ENCODE results near the gene ITPR2.

The ITPR2 gene

DNA sequence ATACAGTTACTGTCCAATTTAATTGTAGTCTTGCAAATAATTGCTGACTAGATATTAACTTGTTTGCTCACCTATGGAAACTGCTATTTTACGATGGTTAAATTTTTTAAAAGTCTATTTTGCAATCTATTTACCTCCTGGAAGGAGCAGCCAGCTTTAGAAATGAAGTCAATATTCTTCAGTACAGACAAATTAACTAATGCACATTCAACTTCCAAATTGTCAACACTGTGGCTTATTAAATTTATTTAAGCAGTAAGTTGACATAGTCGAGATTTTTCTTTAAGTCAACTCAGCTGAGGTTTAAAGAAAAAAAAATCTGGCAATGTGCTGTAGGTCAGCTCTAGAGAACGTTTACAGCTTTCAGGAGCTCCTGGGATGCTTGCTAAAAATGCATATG, 416.4 kb downstream of the ITPR2 start:
- no peak overlapping the region for H3K4me3 ChIP-seq
- H3K27me3 ChIP-seq = no peaks in the 10 kb centered on the region
- no peaks in the 10 kb centered on the region for H3K4me1 ChIP-seq
- TF ChIP-seq, protein P1, sequence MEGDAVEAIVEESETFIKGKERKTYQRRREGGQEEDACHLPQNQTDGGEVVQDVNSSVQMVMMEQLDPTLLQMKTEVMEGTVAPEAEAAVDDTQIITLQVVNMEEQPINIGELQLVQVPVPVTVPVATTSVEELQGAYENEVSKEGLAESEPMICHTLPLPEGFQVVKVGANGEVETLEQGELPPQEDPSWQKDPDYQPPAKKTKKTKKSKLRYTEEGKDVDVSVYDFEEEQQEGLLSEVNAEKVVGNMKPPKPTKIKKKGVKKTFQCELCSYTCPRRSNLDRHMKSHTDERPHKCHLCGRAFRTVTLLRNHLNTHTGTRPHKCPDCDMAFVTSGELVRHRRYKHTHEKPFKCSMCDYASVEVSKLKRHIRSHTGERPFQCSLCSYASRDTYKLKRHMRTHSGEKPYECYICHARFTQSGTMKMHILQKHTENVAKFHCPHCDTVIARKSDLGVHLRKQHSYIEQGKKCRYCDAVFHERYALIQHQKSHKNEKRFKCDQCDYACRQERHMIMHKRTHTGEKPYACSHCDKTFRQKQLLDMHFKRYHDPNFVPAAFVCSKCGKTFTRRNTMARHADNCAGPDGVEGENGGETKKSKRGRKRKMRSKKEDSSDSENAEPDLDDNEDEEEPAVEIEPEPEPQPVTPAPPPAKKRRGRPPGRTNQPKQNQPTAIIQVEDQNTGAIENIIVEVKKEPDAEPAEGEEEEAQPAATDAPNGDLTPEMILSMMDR (IDR thresholded peaks at IDR 0.05) = no peak
- H3K27ac ChIP-seq = no peak overlapping the region
- intact Hi-C loops (cut with DNase I; ENCODE audit: low total_unique reads) = no loop called here
- H3K9me3 ChIP-seq = no peaks in the 10 kb centered on the region
- peaks cover 6 to 13% (median 9%) of the 10 kb centered on the region in 3 donors for H3K36me3 ChIP-seq
- no peak for DNase-seq

DNA sequence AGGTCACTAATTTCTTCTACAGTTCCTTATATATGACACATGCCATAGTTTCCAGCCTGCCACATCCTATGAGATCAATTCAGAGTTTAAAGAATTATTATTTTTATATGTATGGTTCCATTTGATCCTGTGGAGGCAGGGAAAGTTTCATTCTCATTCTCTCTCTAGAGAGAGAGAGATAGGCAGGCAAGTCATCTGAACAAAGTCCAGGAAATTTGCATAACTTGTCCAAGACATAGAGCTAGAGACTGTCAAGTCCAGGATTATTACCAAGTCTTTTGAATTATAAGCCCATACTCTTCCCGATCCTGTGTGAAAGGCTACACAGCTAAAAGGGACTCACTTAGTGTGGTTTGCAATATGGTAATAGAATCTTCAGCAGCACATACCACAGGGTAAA, 422.3 kb downstream of the ITPR2 start:
- no peak overlapping the region for H3K27ac ChIP-seq
- peaks cover 0 to 20% (median 7%) of the 10 kb centered on the region in 3 donors for H3K36me3 ChIP-seq
- intact Hi-C loops (cut with DNase I; ENCODE audit: low total_unique reads) = no loop called here
- H3K4me1 ChIP-seq = no peaks in the 10 kb centered on the region
- TF ChIP-seq, protein P1 (IDR thresholded peaks at IDR 0.05) = no peak
- DNase-seq = no peak
- no peaks in the 10 kb centered on the region for H3K27me3 ChIP-seq
- no peaks in the 10 kb centered on the region for H3K9me3 ChIP-seq
- no peak overlapping the region for H3K4me3 ChIP-seq

DNA sequence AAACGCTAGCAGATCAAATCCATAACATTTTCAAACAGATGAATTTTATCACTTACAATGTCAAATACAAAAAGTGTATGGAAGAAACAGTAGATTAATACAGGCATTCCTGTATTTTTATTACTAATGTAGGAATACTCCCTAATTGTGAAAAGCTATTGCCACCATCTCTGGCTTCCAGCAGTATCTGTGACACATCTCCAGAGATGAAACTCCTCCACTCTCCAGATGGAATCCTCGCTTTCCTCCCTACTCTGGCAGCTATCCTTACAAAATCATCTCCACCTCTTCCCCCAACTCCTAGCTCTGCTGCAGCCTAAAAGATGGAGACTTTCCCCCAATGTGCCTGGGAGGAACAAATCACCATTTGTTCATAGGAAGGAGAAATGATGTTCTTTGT, 426.2 kb downstream of the ITPR2 start:
- Histone ChIP-seq H3K4me1 (no peaks in the 10 kb centered on the region), H3K27me3 (no peaks in the 10 kb centered on the region), H3K9me3 (no peaks in the 10 kb centered on the region), H3K36me3 (peaks cover 0 to 14% (median 7%) of the 10 kb centered on the region in 3 donors), H3K4me3 (no peak overlapping the region), H3K27ac (no peak overlapping the region)
- TF ChIP-seq, protein P1 (IDR thresholded peaks at IDR 0.05) = no peak
- DNase-seq = no peak
- intact Hi-C loops (cut with DNase I; ENCODE audit: low total_unique reads) = no loop called here

DNA sequence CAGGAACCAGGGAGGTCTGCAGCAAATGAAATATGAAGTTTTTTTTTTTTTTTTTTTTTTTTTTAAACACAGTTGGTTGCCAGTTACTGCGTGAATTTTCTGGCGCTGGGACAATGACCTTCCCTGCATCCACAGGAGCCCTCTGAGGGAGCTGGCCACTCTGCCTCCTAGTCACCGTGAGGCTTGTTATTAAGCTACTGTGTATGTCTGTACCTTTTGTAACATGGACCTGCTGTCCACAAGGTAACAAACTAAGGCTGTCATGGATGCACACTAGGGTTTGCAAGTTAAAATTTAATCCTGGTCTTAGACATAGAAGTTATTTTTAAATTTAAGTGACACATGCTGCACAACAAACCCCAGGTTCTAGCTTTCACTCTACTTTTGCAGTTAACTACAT, 426.6 kb downstream of the ITPR2 start:
- TF ChIP-seq, protein P1 (IDR thresholded peaks at IDR 0.05) = no peak
- H3K4me3 ChIP-seq = no peak overlapping the region
- H3K4me1 ChIP-seq = no peaks in the 10 kb centered on the region
- no peaks in the 10 kb centered on the region for H3K9me3 ChIP-seq
- intact Hi-C loops (cut with DNase I; ENCODE audit: low total_unique reads) = no loop called here
- peaks cover 0 to 14% (median 7%) of the 10 kb centered on the region in 3 donors for H3K36me3 ChIP-seq
- no peak overlapping the region for H3K27ac ChIP-seq
- DNase-seq = no peak
- H3K27me3 ChIP-seq = no peaks in the 10 kb centered on the region

DNA sequence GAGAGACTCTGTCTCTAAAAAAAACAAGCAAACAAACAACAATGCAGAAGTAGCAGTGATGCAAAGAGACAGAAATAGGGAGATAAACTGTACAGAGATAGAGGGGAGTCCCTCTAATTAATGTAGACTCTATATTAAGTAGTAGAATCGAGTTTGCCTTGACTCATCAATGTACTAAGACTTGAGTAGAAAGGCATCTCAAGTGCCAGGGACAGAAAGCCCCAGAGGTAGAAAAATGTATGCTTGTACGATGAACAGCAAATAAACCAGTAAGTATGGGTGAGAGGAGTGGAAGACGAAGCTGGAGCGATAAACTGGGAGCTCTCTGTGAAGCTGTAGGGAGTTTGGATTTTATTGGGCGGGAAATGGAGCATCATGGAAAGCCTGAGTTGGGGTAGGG, 429.4 kb downstream of the ITPR2 start:
- H3K27ac ChIP-seq = no peak overlapping the region
- no peak for DNase-seq
- H3K4me1 ChIP-seq = peaks cover 0 to 6% (median 0%) of the 10 kb centered on the region in 4 donors
- intact Hi-C loops (cut with DNase I; ENCODE audit: low total_unique reads) = no loop called here
- H3K36me3 ChIP-seq = no peaks in the 10 kb centered on the region
- TF ChIP-seq, protein P1 (IDR thresholded peaks at IDR 0.05) = no peak
- H3K9me3 ChIP-seq = no peaks in the 10 kb centered on the region
- H3K4me3 ChIP-seq = no peak overlapping the region
- no peaks in the 10 kb centered on the region for H3K27me3 ChIP-seq

DNA sequence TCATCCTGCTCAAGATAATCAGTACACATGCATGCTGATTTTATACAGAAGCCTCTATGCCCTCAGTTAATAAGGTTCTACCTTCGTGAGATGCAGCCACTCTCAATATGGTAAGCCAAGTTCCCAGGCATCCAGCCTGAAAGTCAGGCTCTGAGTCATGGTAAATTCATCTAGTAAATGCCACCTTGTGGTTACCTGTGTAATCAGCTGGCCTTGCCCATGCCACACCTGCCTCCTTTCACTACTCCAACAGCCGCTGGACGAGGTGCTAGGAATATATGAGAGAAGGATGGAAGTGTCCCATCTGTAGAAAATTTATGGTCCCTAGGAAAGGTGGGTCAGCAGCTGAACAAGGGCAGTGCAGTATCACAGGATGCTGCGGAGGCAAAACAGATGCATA, 430.3 kb downstream of the ITPR2 start:
- intact Hi-C loops (cut with DNase I; ENCODE audit: low total_unique reads) = no loop called here
- no peaks in the 10 kb centered on the region for H3K36me3 ChIP-seq
- no peak for DNase-seq
- no peak overlapping the region for H3K27ac ChIP-seq
- TF ChIP-seq, protein P1 (IDR thresholded peaks at IDR 0.05) = no peak
- peaks cover 0 to 12% (median 0%) of the 10 kb centered on the region in 4 donors for H3K4me1 ChIP-seq
- H3K9me3 ChIP-seq = no peaks in the 10 kb centered on the region
- no peak overlapping the region for H3K4me3 ChIP-seq
- no peaks in the 10 kb centered on the region for H3K27me3 ChIP-seq

Measured in tibial artery (tissue), 4 donors.